ENCODE results near the gene TRIB2. TPM values are rescaled to one million over a fixed set of nuclear protein-coding genes. Genes with fewer than 3 reads are reported as not detected.

Gene TRIB2
- polyA plus RNA-seq, 3 donors = 0.29 to 2.6 (median 0.51) TPM

GRCh38 chr2:12771154-12771553 is 54.4 kb downstream of the TRIB2 start:
- H3K79me2 ChIP-seq (ENCODE audit: insufficient read depth, low read length) = no peaks in the 10 kb centered on the region
- no peak overlapping the region for H3K9ac ChIP-seq (ENCODE audit: insufficient read depth, low read length, poor library complexity, severe bottlenecking)
- H3K27me3 Mint-ChIP-seq (ENCODE audit: low read depth in 3 of 3) = peaks cover 14 to 20% (median 16%) of the 10 kb centered on the region in 3 donors
- no peak for TF ChIP-seq CTCF (IDR thresholded peaks at IDR 0.05)
- DNase-seq = no peak
- H3K4me1 ChIP-seq (ENCODE audit: control insufficient read depth in 1 of 2, insufficient read depth in 2 of 2, low read length in 2 of 2) = no peaks in the 10 kb centered on the region
- peaks cover 3% of the 10 kb centered on the region for H3K4me1 Mint-ChIP-seq
- H3K9me3 ChIP-seq (replicated peaks in 1 of 2; ENCODE audit: control insufficient read depth in 1 of 2, insufficient read depth in 1 of 2, low read length in 2 of 2) = peaks cover 0 to 5% of the 10 kb centered on the region in 2 donors
- no peak overlapping the region for H2AFZ ChIP-seq (ENCODE audit: insufficient read depth, low read depth, low read length, poor library complexity, severe bottlenecking)
- no peak overlapping the region for H3K4me2 ChIP-seq (replicated peaks; ENCODE audit: extremely low read depth, low read length, poor library complexity, severe bottlenecking)
- H3K9me3 Mint-ChIP-seq = peaks cover 0 to 11% (median 4%) of the 10 kb centered on the region in 7 donors
- H3K27ac ChIP-seq (ENCODE audit: low read depth in 1 of 2, low read length in 2 of 2) = no peak overlapping the region
- H3K27me3 ChIP-seq (ENCODE audit: control insufficient read depth in 2 of 2, insufficient read depth in 2 of 2, low read length in 2 of 2) = peaks cover 6 to 13% of the 10 kb centered on the region in 2 donors
- no CpG with 5 or more reads among the region's 3 CpGs for WGBS (ENCODE audit: insufficient coverage)
- no peaks in the 10 kb centered on the region for H3K36me3 Mint-ChIP-seq
- no peak overlapping the region for H3K4me3 Mint-ChIP-seq
- intact Hi-C loops (cut with micrococcal nuclease) = no loop called here
- no peak overlapping the region for H3K4me3 ChIP-seq (replicated peaks in 1 of 3; ENCODE audit: low read depth in 2 of 3, low read length in 3 of 3)
- no peaks in the 10 kb centered on the region for H4K20me1 ChIP-seq (ENCODE audit: insufficient read depth, low read length)
- no peaks in the 10 kb centered on the region for H3K36me3 ChIP-seq (replicated peaks in 1 of 2; ENCODE audit: control insufficient read depth in 1 of 2, insufficient read depth in 2 of 2, low read length in 2 of 2)
- no peak overlapping the region for H3K27ac Mint-ChIP-seq

- DNase-seq = no peak
- no CpG with 5 or more reads among the region's 3 CpGs for WGBS (ENCODE audit: insufficient coverage)
- no peak overlapping the region for H3K4me2 ChIP-seq (replicated peaks; ENCODE audit: extremely low read depth, low read length, poor library complexity, severe bottlenecking)
- H3K4me1 Mint-ChIP-seq = peaks cover 3% of the 10 kb centered on the region
- H4K20me1 ChIP-seq (ENCODE audit: insufficient read depth, low read length) = no peaks in the 10 kb centered on the region
- H3K36me3 ChIP-seq (replicated peaks in 1 of 2; ENCODE audit: control insufficient read depth in 1 of 2, insufficient read depth in 2 of 2, low read length in 2 of 2) = no peaks in the 10 kb centered on the region
- no peak overlapping the region for H3K4me3 Mint-ChIP-seq
- no peaks in the 10 kb centered on the region for H3K36me3 Mint-ChIP-seq
- H3K79me2 ChIP-seq (ENCODE audit: insufficient read depth, low read length) = no peaks in the 10 kb centered on the region
- H3K4me3 ChIP-seq (replicated peaks in 1 of 3; ENCODE audit: low read depth in 2 of 3, low read length in 3 of 3) = no peak overlapping the region
- no peak overlapping the region for H2AFZ ChIP-seq (ENCODE audit: insufficient read depth, low read depth, low read length, poor library complexity, severe bottlenecking)
- peaks cover 14 to 22% (median 16%) of the 10 kb centered on the region in 3 donors for H3K27me3 Mint-ChIP-seq (ENCODE audit: low read depth in 3 of 3)
- H3K27ac ChIP-seq (ENCODE audit: low read depth in 1 of 2, low read length in 2 of 2) = no peak overlapping the region
- peaks cover 0 to 5% of the 10 kb centered on the region in 2 donors for H3K9me3 ChIP-seq (replicated peaks in 1 of 2; ENCODE audit: control insufficient read depth in 1 of 2, insufficient read depth in 1 of 2, low read length in 2 of 2)
- intact Hi-C loops (cut with micrococcal nuclease) = no loop called here
- peaks cover 0 to 13% (median 3%) of the 10 kb centered on the region in 7 donors for H3K9me3 Mint-ChIP-seq
- H3K4me1 ChIP-seq (ENCODE audit: control insufficient read depth in 1 of 2, insufficient read depth in 2 of 2, low read length in 2 of 2) = no peaks in the 10 kb centered on the region
- peaks cover 6 to 11% of the 10 kb centered on the region in 2 donors for H3K27me3 ChIP-seq (ENCODE audit: control insufficient read depth in 2 of 2, insufficient read depth in 2 of 2, low read length in 2 of 2)
- no peak for TF ChIP-seq CTCF (IDR thresholded peaks at IDR 0.05)
- no peak overlapping the region for H3K9ac ChIP-seq (ENCODE audit: insufficient read depth, low read length, poor library complexity, severe bottlenecking)
- peak overlapping the region in 2 of 7 donors; percentile 4 to 49 for H3K27ac Mint-ChIP-seq
Measured at GRCh38 chr2:12773586-12774394, 57.1 kb downstream of the TRIB2 start.
